A549 (cell line): ENCODE results near the gene GLIS1. TPM values are rescaled to one million over a fixed set of nuclear protein-coding genes. Genes with fewer than 3 reads are reported as not detected.

ENCODE experiments used
- ATAC-seq, 2 experiments: fragments of 200-7000 bp in 1 of 2; fragments of >200 bp in 1 of 2; cut with Nextera tagmentation in 1 of 2; cut with Tn5 transposase in 1 of 2; 3 replicates each; pipeline versions ENCODE4 v1.8.0 to v1.9.1; 2018 to 2020; ENCODE audit warnings: mild to moderate bottlenecking in 1 of 2, moderate library complexity in 1 of 2
- CTCF ChIA-PET: fragments of 300-600 bp; sonication (Branson Sonifier 250); formaldehyde crosslinking; extraction: SDS; loops from one replicate; lab custom pipeline; 2021; ENCODE audit warnings: antibody characterized with exemption, inconsistent platforms; lab: Yijun Ruan, JAX
- POLR2A ChIA-PET: fragments of 350-600 bp; formaldehyde crosslinking; extraction: SDS; loops from one replicate; lab custom pipeline; 2021; ENCODE audit warnings: antibody characterized with exemption, inconsistent platforms; lab: Yijun Ruan, JAX
- DNase-seq, 2 experiments: peaks; one replicate each; pipeline versions ENCODE4 v3.0.0 to v3.0.0-alpha.2; 2011 to 2016; ENCODE audit warnings: low read depth in 1 of 2, low spot score in 1 of 2
- FAIRE-seq: peaks from 2 replicates; lab custom pipeline; 2011; peaks lifted over from hg19 to GRCh38; lab: Jason Lieb, UNC
- H3K27ac ChIP-seq, 2 experiments: fragments of >200 bp; sonication (Bioruptor Twin); formaldehyde crosslinking; 3 replicates each; pipeline ENCODE4 v1.5.1; 2016 to 2017
- H3K4me1 ChIP-seq: fragments of >200 bp; sonication (Bioruptor Twin); formaldehyde crosslinking; 3 replicates; pipeline ENCODE4 v1.6.1; 2016
- H3K4me2 ChIP-seq: fragments of >200 bp; sonication (Bioruptor Twin); formaldehyde crosslinking; 3 replicates; pipeline ENCODE4 v1.6.1; 2016
- H3K4me3 ChIP-seq: fragments of >200 bp; sonication (Bioruptor Twin); formaldehyde crosslinking; 3 replicates; pipeline ENCODE4 v1.5.1; 2016
- H3K9me3 ChIP-seq: fragments of >200 bp; sonication (Bioruptor Twin); formaldehyde crosslinking; 3 replicates; pipeline ENCODE4 v1.6.1; 2016
- CBX2 ChIP-seq: fragments of 200-600 bp; sonication (generic); IDR thresholded peaks from 2 replicates; pipeline ENCODE4 v1.6.1; 2016; ENCODE audit warnings: low read depth, mild to moderate bottlenecking, borderline replicate concordance
- CHD2 ChIP-seq: fragments of 150-350 bp; IDR thresholded peaks from 2 replicates; pipeline ENCODE4 v1.6.1; 2014; ENCODE audit warnings: low read length; ENCODE audit not compliant: partially characterized antibody
- FOXS1 ChIP-seq: fragments of 250-450 bp; sonication (Bioruptor Pico); IDR thresholded peaks from 2 replicates; pipeline ENCODE4 v1.5.0; 2020; ENCODE audit warnings: mild to moderate bottlenecking, moderate library complexity
- GATA3 ChIP-seq: IDR thresholded peaks from 2 replicates; pipeline ENCODE4 v1.6.1; 2012; ENCODE audit warnings: borderline replicate concordance
- HOXB13 ChIP-seq: fragments of 250-450 bp; sonication (Bioruptor Pico); IDR thresholded peaks from 2 replicates; pipeline ENCODE4 v1.5.0; 2020; ENCODE audit warnings: low read depth, mild to moderate bottlenecking, moderate library complexity
- HOXB5 ChIP-seq: fragments of 250-450 bp; sonication (Bioruptor Pico); IDR thresholded peaks from 2 replicates; pipeline ENCODE4 v1.5.0; 2020; ENCODE audit warnings: mild to moderate bottlenecking, moderate library complexity
- MAFK ChIP-seq: fragments of 450-650 bp; IDR thresholded peaks from 2 replicates; pipeline ENCODE4 v1.6.1; 2014; ENCODE audit not compliant: partially characterized antibody
- MAZ ChIP-seq: fragments of 150-350 bp; IDR thresholded peaks from 2 replicates; pipeline ENCODE4 v1.6.1; 2014; ENCODE audit warnings: antibody characterized with exemption, low read depth, low read length, borderline replicate concordance
- NR3C1 ChIP-seq: fragments of >200 bp; sonication (Bioruptor Twin); formaldehyde crosslinking; IDR thresholded peaks from 3 replicates; pipeline ENCODE4 v1.6.1; 2017
- POLR2A ChIP-seq: IDR thresholded peaks from 2 replicates; pipeline ENCODE4 v1.6.1; 2012; ENCODE audit warnings: mild to moderate bottlenecking, low read length
- POLR2AphosphoS2 ChIP-seq: conservative IDR thresholded peaks from 2 replicates; pipeline ENCODE4 v1.6.1; 2012; ENCODE audit warnings: low read length, improper control_type of control experiment, inconsistent platforms
- RAD21 ChIP-seq, 2 experiments: fragments of >200 bp in 1 of 2; sonication (Bioruptor Twin) in 1 of 2; formaldehyde crosslinking in 1 of 2; IDR thresholded peaks in 1 of 2; conservative IDR thresholded peaks in 1 of 2; 2 replicates in 1 of 2; 3 replicates in 1 of 2; pipeline ENCODE4 v1.6.1; 2012 to 2018; ENCODE audit warnings: inconsistent platforms in 1 of 2
- RNF2 ChIP-seq: fragments of 200-600 bp; sonication (generic); IDR thresholded peaks from 2 replicates; pipeline ENCODE4 v1.6.1; 2016; ENCODE audit warnings: low read depth, mild to moderate bottlenecking, antibody characterized with exemption, moderate library complexity, borderline replicate concordance
- TFCP2L1 ChIP-seq: fragments of 250-450 bp; sonication (Bioruptor Pico); IDR thresholded peaks from 2 replicates; pipeline ENCODE4 v1.5.0; 2021; ENCODE audit warnings: mild to moderate bottlenecking
- ZFP36 ChIP-seq: fragments of 450-650 bp; IDR thresholded peaks from 2 replicates; pipeline ENCODE4 v1.6.1; 2014; ENCODE audit warnings: borderline replicate concordance; ENCODE audit not compliant: partially characterized antibody
- ZNF302 ChIP-seq: fragments of 250-450 bp; sonication (Bioruptor Pico); IDR thresholded peaks from 2 replicates; pipeline ENCODE4 v1.9.0; 2021; ENCODE audit warnings: inconsistent platforms, mild to moderate bottlenecking, moderate library complexity
- ZSCAN20 ChIP-seq: fragments of 250-450 bp; sonication (Bioruptor Pico); IDR thresholded peaks from 2 replicates; pipeline ENCODE4 v1.8.0; 2022; ENCODE audit warnings: mild to moderate bottlenecking, moderate library complexity
- WGBS: methylation state at CpG from one replicate; pipeline ENCODE4 v1.1.6; 2017; ENCODE audit errors: missing lambda C conversion rate; 5-methylcytosine and 5-hydroxymethylcytosine counted together
- polyA plus RNA-seq, 4 experiments: library from polyadenylated mRNA; depleted of rRNA in 3 of 4; stranded (reverse); fragments of >200 nt; fragmentation: RNase III in 1 of 4; extraction: RNeasy Plus Mini Kit Qiagen cat#74134 plus additional on column Dnase treatment in 1 of 4; gene quantifications; 2 replicates in 3 of 4; 3 replicates in 1 of 4; pipeline ENCODE4 v1.2.3, GENCODE V29; 2011 to 2017
- TF ChIP-seq, protein P1 (sequence below): fragments of 450-650 bp; IDR thresholded peaks from 2 replicates; pipeline ENCODE4 v1.6.1; 2014; ENCODE audit warnings: antibody characterized with exemption
- TF ChIP-seq, protein P2 (sequence below): IDR thresholded peaks from 2 replicates; pipeline ENCODE4 v1.6.1; 2012
- TF ChIP-seq, protein P3 (sequence below): IDR thresholded peaks from 2 replicates; pipeline ENCODE4 v1.6.1; 2012; ENCODE audit warnings: low read depth, borderline replicate concordance

GLIS1 gene
- polyA plus RNA-seq, 2 of the 4 experiments (the other 2 are of a cell fraction), result 0.04 TPM; not detected in 1

GRCh38 chr1:53546409-53547155, 192.4 kb downstream of the GLIS1 start:
- 77% methylated on average over 10 of the region's 13 CpGs for WGBS
- Histone ChIP-seq H3K4me3 (no peak overlapping the region), H3K27ac (peak overlapping the region in 1 of 2 experiments; percentile 48; a peak in 1 of 6 replicates), H3K9me3 (no peaks in the 10 kb centered on the region), H3K4me2 (no peak overlapping the region), H3K4me1 (peaks cover 24% of the 10 kb centered on the region)
- POLR2A ChIA-PET, result no interaction called here
- FAIRE-seq (no peak), DNase-seq (no peak), ATAC-seq (no peak)
- peak; percentile 72 for TF ChIP-seq ZFP36
- TF ChIP-seq RAD21 (conservative IDR thresholded peaks at IDR 0.05 in 1 of 2, IDR thresholded peaks at IDR 0.05 in 1 of 2), result no peak
- CTCF ChIA-PET, result no interaction called here

GRCh38 chr1:53545663-53546408, 193.1 kb downstream of the GLIS1 start:
- TF ChIP-seq GATA3, result no peak
- TF ChIP-seq, protein P1, sequence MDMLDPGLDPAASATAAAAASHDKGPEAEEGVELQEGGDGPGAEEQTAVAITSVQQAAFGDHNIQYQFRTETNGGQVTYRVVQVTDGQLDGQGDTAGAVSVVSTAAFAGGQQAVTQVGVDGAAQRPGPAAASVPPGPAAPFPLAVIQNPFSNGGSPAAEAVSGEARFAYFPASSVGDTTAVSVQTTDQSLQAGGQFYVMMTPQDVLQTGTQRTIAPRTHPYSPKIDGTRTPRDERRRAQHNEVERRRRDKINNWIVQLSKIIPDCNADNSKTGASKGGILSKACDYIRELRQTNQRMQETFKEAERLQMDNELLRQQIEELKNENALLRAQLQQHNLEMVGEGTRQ, result no peak
- no peak for TF ChIP-seq FOXS1 (CRISPR knock-in tag)
- TF ChIP-seq NR3C1, result no peak
- TF ChIP-seq CHD2, result no peak
- TF ChIP-seq, all 56 proteins: peak for 0
- FAIRE-seq, result no peak
- POLR2A ChIA-PET, result no interaction called here
- CTCF ChIA-PET, result no interaction called here
- ATAC-seq, result no peak
- H3K27ac ChIP-seq, result peak overlapping the region in 1 of 2 experiments; percentile 48; a peak in 2 of 6 replicates
- 62% methylated on average over 7 of the region's 17 CpGs for WGBS
- H3K4me2 ChIP-seq, result no peak overlapping the region
- no peak for DNase-seq
- peaks cover 31% of the 10 kb centered on the region for H3K4me1 ChIP-seq
- H3K4me3 ChIP-seq, result no peak overlapping the region
- H3K9me3 ChIP-seq, result no peaks in the 10 kb centered on the region

DNA sequence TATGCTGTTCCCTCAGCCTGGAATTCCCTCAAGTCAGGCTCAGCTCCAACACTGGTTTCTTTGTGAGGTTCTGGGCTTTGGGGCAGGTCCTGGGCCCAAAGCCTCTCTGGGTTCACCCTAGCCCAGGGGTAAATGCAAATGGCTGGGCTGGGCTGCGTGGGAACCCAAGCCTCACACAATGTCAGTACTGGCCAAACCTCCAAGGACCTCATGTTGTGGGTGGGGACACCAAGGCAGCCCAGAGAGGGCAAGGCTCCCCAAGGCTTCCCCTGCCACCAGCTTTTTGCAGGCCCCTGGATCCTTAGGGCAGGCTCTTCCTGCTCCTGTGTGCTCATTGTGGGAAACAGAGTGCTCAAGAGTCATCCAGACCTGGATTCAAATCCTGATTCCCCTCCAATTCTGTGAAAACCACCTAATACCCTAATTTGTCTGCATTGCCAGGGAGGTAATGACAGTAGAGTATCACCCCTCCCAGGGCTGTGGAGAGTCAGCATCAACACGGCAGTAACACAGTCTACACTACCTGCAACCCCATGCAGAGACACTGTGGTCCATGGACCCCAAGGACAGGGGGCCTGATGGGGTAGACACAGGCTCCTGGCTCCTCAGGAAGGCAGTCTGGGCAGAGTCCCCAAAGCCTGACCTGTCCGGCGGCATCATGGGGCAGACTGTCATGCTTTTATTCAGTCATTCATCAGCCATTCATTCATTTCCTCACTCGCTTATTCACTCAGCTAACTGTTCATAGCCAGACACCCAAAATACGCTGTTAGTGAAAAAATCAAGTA, 194.0 kb downstream of the GLIS1 start:
- no peak for DNase-seq
- WGBS, result 81% methylated on average over 5 of the region's 6 CpGs
- ChIA-PET POLR2A (no interaction called here), CTCF (interaction anchor here (1.2 kb wide), 1 partner anchor 137 kb away, joined by 3 read pairs; no protein-coding TSS in a partner anchor)
- FAIRE-seq, result no peak
- Histone ChIP-seq H3K4me1 (peaks cover 33% of the 10 kb centered on the region), H3K4me2 (no peak overlapping the region), H3K9me3 (no peaks in the 10 kb centered on the region), H3K27ac (peak overlapping the region in 1 of 2 experiments; percentile 92; a peak in 4 of 6 replicates), H3K4me3 (no peak overlapping the region)
- no peak for ATAC-seq
- TF ChIP-seq POLR2A, result no peak
- no peak for TF ChIP-seq HOXB13 (CRISPR knock-in tag)
- no peak for TF ChIP-seq POLR2AphosphoS2
- TF ChIP-seq ZNF302, result no peak
- no peak for TF ChIP-seq MAFK
- TF ChIP-seq RNF2, result no peak
- TF ChIP-seq TFCP2L1, result no peak
- no peak for TF ChIP-seq HOXB5 (CRISPR knock-in tag)
- TF ChIP-seq ZSCAN20, result no peak
- TF ChIP-seq CBX2, result no peak
- TF ChIP-seq, protein P2, sequence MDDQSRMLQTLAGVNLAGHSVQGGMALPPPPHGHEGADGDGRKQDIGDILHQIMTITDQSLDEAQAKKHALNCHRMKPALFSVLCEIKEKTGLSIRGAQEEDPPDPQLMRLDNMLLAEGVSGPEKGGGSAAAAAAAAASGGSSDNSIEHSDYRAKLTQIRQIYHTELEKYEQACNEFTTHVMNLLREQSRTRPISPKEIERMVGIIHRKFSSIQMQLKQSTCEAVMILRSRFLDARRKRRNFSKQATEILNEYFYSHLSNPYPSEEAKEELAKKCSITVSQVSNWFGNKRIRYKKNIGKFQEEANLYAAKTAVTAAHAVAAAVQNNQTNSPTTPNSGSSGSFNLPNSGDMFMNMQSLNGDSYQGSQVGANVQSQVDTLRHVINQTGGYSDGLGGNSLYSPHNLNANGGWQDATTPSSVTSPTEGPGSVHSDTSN, result no peak
- no peak for TF ChIP-seq MAZ
- TF ChIP-seq, protein P1, result no peak
- TF ChIP-seq, protein P3, sequence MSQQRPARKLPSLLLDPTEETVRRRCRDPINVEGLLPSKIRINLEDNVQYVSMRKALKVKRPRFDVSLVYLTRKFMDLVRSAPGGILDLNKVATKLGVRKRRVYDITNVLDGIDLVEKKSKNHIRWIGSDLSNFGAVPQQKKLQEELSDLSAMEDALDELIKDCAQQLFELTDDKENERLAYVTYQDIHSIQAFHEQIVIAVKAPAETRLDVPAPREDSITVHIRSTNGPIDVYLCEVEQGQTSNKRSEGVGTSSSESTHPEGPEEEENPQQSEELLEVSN, result no peak
